Loucy (cell line): ENCODE data around the gene MALRD1.

Experiments
- EZH2phosphoT487 ChIP-seq: fragments of 200-600 bp; IDR thresholded peaks from 2 replicates; pipeline ENCODE4 v1.6.1; 2018; ENCODE audit warnings: antibody characterized with exemption, mild to moderate bottlenecking, moderate library complexity, borderline replicate concordance
- TF ChIP-seq, protein P1 (sequence below): fragments of 200-600 bp; sonication (generic); conservative IDR thresholded peaks from 2 replicates; pipeline ENCODE4 v1.5.1; 2014; ENCODE audit warnings: mild to moderate bottlenecking, antibody characterized with exemption, low read length

DNA sequence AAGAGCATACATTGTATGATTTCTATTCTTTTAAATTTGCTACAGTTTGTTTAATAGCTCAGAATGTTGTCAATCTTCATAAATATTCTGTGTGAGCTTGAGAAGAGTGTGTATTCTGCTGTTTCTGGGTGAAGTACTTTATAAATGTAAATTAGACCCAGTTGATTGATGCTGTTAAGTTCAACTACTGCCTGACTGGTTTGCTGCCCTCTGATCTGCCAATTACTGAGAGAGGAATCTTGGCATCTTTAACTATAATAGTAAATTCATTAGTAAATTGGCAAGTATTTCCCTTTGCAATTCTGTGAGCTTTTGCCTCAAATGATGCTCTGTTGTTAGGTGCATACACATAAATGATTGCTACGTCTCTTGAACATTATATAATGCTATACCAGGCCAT is 512.6 kb downstream of the MALRD1 start:
- TF ChIP-seq, protein P1, sequence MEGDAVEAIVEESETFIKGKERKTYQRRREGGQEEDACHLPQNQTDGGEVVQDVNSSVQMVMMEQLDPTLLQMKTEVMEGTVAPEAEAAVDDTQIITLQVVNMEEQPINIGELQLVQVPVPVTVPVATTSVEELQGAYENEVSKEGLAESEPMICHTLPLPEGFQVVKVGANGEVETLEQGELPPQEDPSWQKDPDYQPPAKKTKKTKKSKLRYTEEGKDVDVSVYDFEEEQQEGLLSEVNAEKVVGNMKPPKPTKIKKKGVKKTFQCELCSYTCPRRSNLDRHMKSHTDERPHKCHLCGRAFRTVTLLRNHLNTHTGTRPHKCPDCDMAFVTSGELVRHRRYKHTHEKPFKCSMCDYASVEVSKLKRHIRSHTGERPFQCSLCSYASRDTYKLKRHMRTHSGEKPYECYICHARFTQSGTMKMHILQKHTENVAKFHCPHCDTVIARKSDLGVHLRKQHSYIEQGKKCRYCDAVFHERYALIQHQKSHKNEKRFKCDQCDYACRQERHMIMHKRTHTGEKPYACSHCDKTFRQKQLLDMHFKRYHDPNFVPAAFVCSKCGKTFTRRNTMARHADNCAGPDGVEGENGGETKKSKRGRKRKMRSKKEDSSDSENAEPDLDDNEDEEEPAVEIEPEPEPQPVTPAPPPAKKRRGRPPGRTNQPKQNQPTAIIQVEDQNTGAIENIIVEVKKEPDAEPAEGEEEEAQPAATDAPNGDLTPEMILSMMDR, result no peak
- TF ChIP-seq EZH2phosphoT487, result no peak
